ENCODE results near the gene PSKH1. TPM values are rescaled to one million over a fixed set of nuclear protein-coding genes. Genes with fewer than 3 reads are reported as not detected.
"Not testable (repeated sequence)": the region's sequence is repeated elsewhere in the genome, so short reads cannot be mapped to it uniquely, and the experiment has no call there.

PSKH1 gene
- total and polyA plus RNA-seq, 2 donors from 2014 or later, result 23.6 to 33.2 TPM

- no peaks in the 10 kb centered on the region for H3K9me3 ChIP-seq (ENCODE audit: control insufficient read depth in 2 of 3, insufficient read depth in 1 of 3, low read length in 3 of 3)
- no peaks in the 10 kb centered on the region for H3K36me3 ChIP-seq (ENCODE audit: control insufficient read depth in 2 of 3, insufficient read depth in 3 of 3, low read length in 3 of 3)
- TF ChIP-seq, protein P1, sequence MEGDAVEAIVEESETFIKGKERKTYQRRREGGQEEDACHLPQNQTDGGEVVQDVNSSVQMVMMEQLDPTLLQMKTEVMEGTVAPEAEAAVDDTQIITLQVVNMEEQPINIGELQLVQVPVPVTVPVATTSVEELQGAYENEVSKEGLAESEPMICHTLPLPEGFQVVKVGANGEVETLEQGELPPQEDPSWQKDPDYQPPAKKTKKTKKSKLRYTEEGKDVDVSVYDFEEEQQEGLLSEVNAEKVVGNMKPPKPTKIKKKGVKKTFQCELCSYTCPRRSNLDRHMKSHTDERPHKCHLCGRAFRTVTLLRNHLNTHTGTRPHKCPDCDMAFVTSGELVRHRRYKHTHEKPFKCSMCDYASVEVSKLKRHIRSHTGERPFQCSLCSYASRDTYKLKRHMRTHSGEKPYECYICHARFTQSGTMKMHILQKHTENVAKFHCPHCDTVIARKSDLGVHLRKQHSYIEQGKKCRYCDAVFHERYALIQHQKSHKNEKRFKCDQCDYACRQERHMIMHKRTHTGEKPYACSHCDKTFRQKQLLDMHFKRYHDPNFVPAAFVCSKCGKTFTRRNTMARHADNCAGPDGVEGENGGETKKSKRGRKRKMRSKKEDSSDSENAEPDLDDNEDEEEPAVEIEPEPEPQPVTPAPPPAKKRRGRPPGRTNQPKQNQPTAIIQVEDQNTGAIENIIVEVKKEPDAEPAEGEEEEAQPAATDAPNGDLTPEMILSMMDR (IDR thresholded peaks at IDR 0.05; ENCODE audit: borderline replicate concordance, extremely low read depth, insufficient read depth), result no peak
- peak within 1 kb of the TSS; percentile 4 to 98 (median 64) for H3K9ac ChIP-seq (ENCODE audit: low read length in 3 of 3)
- no peak for FAIRE-seq
- peak within 1 kb of the TSS; percentile 93 to 95 for H3K27ac ChIP-seq (ENCODE audit: low read depth in 2 of 2, low read length in 2 of 2)
- H3K4me1 ChIP-seq (ENCODE audit: control insufficient read depth in 2 of 3, insufficient read depth in 2 of 3, low read depth in 1 of 3, low read length in 3 of 3), result peaks cover 0 to 22% (median 7%) of the 10 kb centered on the region in 3 donors
- no peaks in the 10 kb centered on the region for H3K27me3 ChIP-seq (ENCODE audit: control insufficient read depth, insufficient read depth, low read length)
- intact Hi-C loops (cut with DNase I), result no loop called here
- H3K4me3 ChIP-seq (ENCODE audit: low read length in 3 of 3), result peak within 1 kb of the TSS; percentile 70 to 93 (median 75)
- peak; percentile 90 to 98 (median 94) for DNase-seq
These were observed 75.6 kb downstream of the PSKH1 start, which contains the start of gene SLC12A4 for GRCh38 chr16:67968400-67969253. Gene SLC12A4 (minus strand): TSS chr16:67968637. CDS start chr16:67968553, 84 bp downstream.

- H3K27ac ChIP-seq (ENCODE audit: low read depth in 2 of 2, low read length in 2 of 2), result peak overlapping the region; percentile 59 to 83
- intact Hi-C loops (cut with DNase I), result no loop called here
- no peak for FAIRE-seq
These were observed 76.4 kb downstream of the PSKH1 start for GRCh38 chr16:67969254-67970039.

GRCh38 chr16:67971111-67971510 is 78.1 kb downstream of the PSKH1 start:
- intact Hi-C loops (cut with DNase I), result no loop called here
- H3K9me3 ChIP-seq (ENCODE audit: control insufficient read depth in 2 of 3, insufficient read depth in 1 of 3, low read length in 3 of 3), result no peaks in the 10 kb centered on the region
- no peaks in the 10 kb centered on the region for H3K27me3 ChIP-seq (ENCODE audit: control insufficient read depth, insufficient read depth, low read length)
- no peak for DNase-seq
- H3K9ac ChIP-seq (ENCODE audit: low read length in 3 of 3), result no peak overlapping the region
- no peak overlapping the region for H3K4me3 ChIP-seq (ENCODE audit: low read length in 3 of 3)
- TF ChIP-seq, protein P1 (IDR thresholded peaks at IDR 0.05; ENCODE audit: borderline replicate concordance, extremely low read depth, insufficient read depth), result no peak
- FAIRE-seq, result no peak
- H3K27ac ChIP-seq (ENCODE audit: low read depth in 2 of 2, low read length in 2 of 2), result no peak overlapping the region
- peaks cover 0 to 13% (median 5%) of the 10 kb centered on the region in 3 donors for H3K4me1 ChIP-seq (ENCODE audit: control insufficient read depth in 2 of 3, insufficient read depth in 2 of 3, low read depth in 1 of 3, low read length in 3 of 3)
- no peaks in the 10 kb centered on the region for H3K36me3 ChIP-seq (ENCODE audit: control insufficient read depth in 2 of 3, insufficient read depth in 3 of 3, low read length in 3 of 3)

More at GRCh38 chr16:67969254-67970039, 76.4 kb downstream of the PSKH1 start:
- H3K4me3 ChIP-seq (ENCODE audit: low read length in 3 of 3), result peak overlapping the region; percentile 58 to 93 (median 68)
- peak overlapping the region; percentile 0 to 81 (median 1) for H3K9ac ChIP-seq (ENCODE audit: low read length in 3 of 3)
- TF ChIP-seq, protein P1 (IDR thresholded peaks at IDR 0.05; ENCODE audit: borderline replicate concordance, extremely low read depth, insufficient read depth), result no peak
- no peaks in the 10 kb centered on the region for H3K27me3 ChIP-seq (ENCODE audit: control insufficient read depth, insufficient read depth, low read length)
- H3K4me1 ChIP-seq (ENCODE audit: control insufficient read depth in 2 of 3, insufficient read depth in 2 of 3, low read depth in 1 of 3, low read length in 3 of 3), result peaks cover 0 to 21% (median 7%) of the 10 kb centered on the region in 3 donors
- H3K9me3 ChIP-seq (ENCODE audit: control insufficient read depth in 2 of 3, insufficient read depth in 1 of 3, low read length in 3 of 3), result no peaks in the 10 kb centered on the region
- DNase-seq, result peak in 4 of 5 donors; percentile 29 to 82 (median 57)
- no peaks in the 10 kb centered on the region for H3K36me3 ChIP-seq (ENCODE audit: control insufficient read depth in 2 of 3, insufficient read depth in 3 of 3, low read length in 3 of 3)

GRCh38 chr16:67972285-67972684 is 79.2 kb downstream of the PSKH1 start:
- not testable (repeated sequence) for DNase-seq

More at GRCh38 chr16:67972285-67972684, 79.2 kb downstream of the PSKH1 start:
- H3K9me3 ChIP-seq (ENCODE audit: control insufficient read depth in 2 of 3, insufficient read depth in 1 of 3, low read length in 3 of 3); FAIRE-seq; H3K4me3 ChIP-seq (ENCODE audit: low read length in 3 of 3); H3K36me3 ChIP-seq (ENCODE audit: control insufficient read depth in 2 of 3, insufficient read depth in 3 of 3, low read length in 3 of 3); intact Hi-C loops (cut with DNase I); H3K4me1 ChIP-seq (ENCODE audit: control insufficient read depth in 2 of 3, insufficient read depth in 2 of 3, low read depth in 1 of 3, low read length in 3 of 3); H3K27ac ChIP-seq (ENCODE audit: low read depth in 2 of 2, low read length in 2 of 2); H3K9ac ChIP-seq (ENCODE audit: low read length in 3 of 3); H3K27me3 ChIP-seq (ENCODE audit: control insufficient read depth, insufficient read depth, low read length): not testable (repeated sequence)
